Loucy (cell line): Measurements from ENCODE around the gene LRRK1.

Experiments used
- H2AFZ ChIP-seq: fragments of 200-600 bp; sonication (generic); 2 replicates; pipeline ENCODE4 v1.6.0; 2016; ENCODE audit warnings: antibody characterized with exemption, mild to moderate bottlenecking, low read length, moderate library complexity
- H3F3A ChIP-seq: fragments of 200-600 bp; 2 replicates; pipeline ENCODE4 v1.6.0; 2016; ENCODE audit warnings: antibody characterized with exemption, low read depth, mild to moderate bottlenecking
- H3K27me3 ChIP-seq: fragments of 200-600 bp; sonication (generic); 2 replicates; pipeline ENCODE4 v1.6.1; 2014; ENCODE audit warnings: low read length, mild to moderate bottlenecking; ENCODE audit not compliant: insufficient read depth, poor library complexity, severe bottlenecking
- H3K36me3 ChIP-seq: fragments of 200-600 bp; sonication (generic); 2 replicates; pipeline ENCODE4 v1.6.1; 2016; ENCODE audit warnings: low read length; ENCODE audit not compliant: insufficient read depth
- H3K4me1 ChIP-seq: fragments of 200-600 bp; sonication (generic); 2 replicates; pipeline ENCODE4 v1.5.1; 2014; ENCODE audit warnings: low read length, mild to moderate bottlenecking; ENCODE audit not compliant: insufficient read depth, poor library complexity, severe bottlenecking
- H3K4me2 ChIP-seq: fragments of 200-600 bp; sonication (generic); 2 replicates; pipeline ENCODE4 v1.6.0; 2014; ENCODE audit warnings: antibody characterized with exemption, low read length, low read depth, mild to moderate bottlenecking; ENCODE audit not compliant: poor library complexity, severe bottlenecking
- H3K4me3 ChIP-seq: fragments of 200-600 bp; sonication (generic); 2 replicates; pipeline ENCODE4 v1.5.1; 2014; ENCODE audit warnings: low read length, mild to moderate bottlenecking, mixed read lengths; ENCODE audit not compliant: poor library complexity, severe bottlenecking
- H3K79me2 ChIP-seq: fragments of 200-600 bp; sonication (generic); 2 replicates; pipeline ENCODE4 v1.6.1; 2014; ENCODE audit warnings: low read length; ENCODE audit not compliant: insufficient read depth
- H3K9ac ChIP-seq: fragments of 200-600 bp; sonication (generic); 2 replicates; pipeline ENCODE4 v1.6.0; 2014; ENCODE audit warnings: mild to moderate bottlenecking, low read depth, low read length, moderate library complexity; ENCODE audit not compliant: poor library complexity, severe bottlenecking
- H3K9me2 ChIP-seq: fragments of 200-600 bp; sonication (generic); replicated peaks from 2 replicates; pipeline ENCODE4 v1.6.1; 2016; ENCODE audit warnings: low read depth, low read length, mixed read lengths
- H3K9me3 ChIP-seq: fragments of 200-600 bp; sonication (generic); 2 replicates; pipeline ENCODE4 v1.6.1; 2014; ENCODE audit warnings: mild to moderate bottlenecking, antibody characterized with exemption, low read length, low read depth; ENCODE audit not compliant: insufficient read depth
- H4K20me1 ChIP-seq: fragments of 200-600 bp; sonication (generic); 2 replicates; pipeline ENCODE4 v1.6.0; 2014; ENCODE audit warnings: antibody characterized with exemption, low read length, mild to moderate bottlenecking; ENCODE audit not compliant: insufficient read depth, poor library complexity, severe bottlenecking
- CTCF ChIP-seq: fragments of 200-600 bp; sonication (generic); conservative IDR thresholded peaks from 2 replicates; pipeline ENCODE4 v1.5.1; 2014; ENCODE audit warnings: mild to moderate bottlenecking, antibody characterized with exemption, low read length
- EZH2phosphoT487 ChIP-seq: fragments of 200-600 bp; IDR thresholded peaks from 2 replicates; pipeline ENCODE4 v1.6.1; 2018; ENCODE audit warnings: antibody characterized with exemption, mild to moderate bottlenecking, moderate library complexity, borderline replicate concordance

LRRK1 gene

DNA sequence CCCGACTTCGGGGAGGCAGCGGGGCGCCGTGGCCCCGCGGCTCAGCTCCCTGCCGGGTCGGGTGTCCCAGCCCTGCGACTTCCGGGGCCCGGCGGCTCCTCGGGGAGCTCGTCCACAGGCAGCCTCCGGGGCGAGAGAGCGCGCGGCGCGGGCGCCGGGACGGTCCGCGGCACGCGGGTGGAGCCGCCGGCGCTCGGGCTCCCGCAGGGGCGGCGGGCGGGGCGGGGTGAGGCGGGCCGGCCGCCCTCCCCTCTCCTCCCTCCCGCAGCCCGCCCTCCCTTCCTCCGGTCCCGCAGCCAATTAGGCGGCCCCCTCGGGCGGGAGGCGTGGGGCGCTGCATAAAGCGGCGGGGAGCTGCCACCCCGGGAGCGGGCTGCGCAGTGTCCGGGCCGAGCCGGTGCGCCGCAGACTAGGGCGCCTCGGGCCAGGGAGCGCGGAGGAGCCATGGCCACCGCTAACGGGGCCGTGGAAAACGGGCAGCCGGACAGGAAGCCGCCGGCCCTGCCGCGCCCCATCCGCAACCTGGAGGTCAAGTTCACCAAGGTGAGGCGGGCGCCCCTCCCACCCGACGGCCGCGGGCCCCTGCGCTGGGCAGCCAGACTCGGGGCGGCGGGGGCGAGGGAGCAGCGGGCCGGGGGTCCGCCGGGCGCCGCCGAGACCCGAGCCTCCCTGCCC, 39.6 kb upstream of the LRRK1 start, which contains the start of gene ALDH1A3:
ALDH1A3 (plus strand) TSS at position 368 of the 675 bp plus-strand sequence; CDS start at position 445, 77 bp downstream.
- H3K9ac ChIP-seq, result no peak within 1 kb of the TSS
- H3K79me2 ChIP-seq, result no peaks in the 10 kb centered on the region
- H3K4me1 ChIP-seq, result no peaks in the 10 kb centered on the region
- no peak within 1 kb of the TSS for H2AFZ ChIP-seq
- TF ChIP-seq EZH2phosphoT487 (no peak), CTCF (no peak)
- no peaks in the 10 kb centered on the region for H4K20me1 ChIP-seq
- H3K27me3 ChIP-seq, result no peaks in the 10 kb centered on the region
- no peaks in the 10 kb centered on the region for H3F3A ChIP-seq
- H3K9me2 ChIP-seq, result no peaks in the 10 kb centered on the region
- H3K4me3 ChIP-seq, result no peak within 1 kb of the TSS
- H3K36me3 ChIP-seq, result no peaks in the 10 kb centered on the region
- H3K4me2 ChIP-seq, result no peak within 1 kb of the TSS
- no peaks in the 10 kb centered on the region for H3K9me3 ChIP-seq

DNA sequence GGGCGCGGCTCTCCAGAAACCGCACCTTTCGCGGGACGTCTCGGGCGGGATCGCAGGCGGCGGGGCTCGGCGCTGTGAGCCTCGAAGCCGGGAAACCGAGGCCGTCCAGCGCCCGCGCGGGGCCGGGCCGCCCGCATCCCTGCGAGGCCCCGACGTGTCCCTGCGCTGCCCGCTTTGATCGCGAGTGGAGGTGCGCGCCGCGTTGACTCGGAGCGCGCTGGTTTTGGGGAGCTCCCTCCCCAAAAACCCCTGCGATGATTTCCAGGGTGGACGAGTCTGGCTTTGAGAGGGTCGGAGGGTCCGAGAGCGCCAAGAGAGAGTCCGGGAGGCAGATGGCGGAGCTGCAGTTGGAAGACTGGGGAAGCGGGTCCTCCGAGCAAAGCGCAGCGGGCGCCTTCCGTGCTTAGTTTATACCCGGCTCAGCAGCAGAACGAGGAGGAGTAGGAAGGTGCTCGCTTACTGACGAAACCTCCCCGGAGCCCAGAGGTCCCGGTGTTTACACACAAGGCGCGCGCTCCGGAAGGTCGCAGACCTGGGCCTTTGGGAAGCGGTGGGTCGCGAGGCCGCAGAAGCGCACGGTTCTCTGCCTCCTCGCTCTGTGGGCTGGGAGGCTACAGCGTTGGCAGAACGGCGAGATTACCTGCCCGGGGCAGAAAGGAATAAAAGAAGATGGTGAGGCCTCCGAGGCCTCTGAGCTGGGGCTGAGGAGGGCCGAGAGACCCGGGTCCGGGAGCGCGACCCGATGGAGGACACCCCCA, 38.8 kb upstream of the LRRK1 start:
- no peaks in the 10 kb centered on the region for H3K4me1 ChIP-seq
- TF ChIP-seq EZH2phosphoT487, result no peak
- H3K9me3 ChIP-seq, result no peaks in the 10 kb centered on the region
- no peak overlapping the region for H3K4me3 ChIP-seq
- H3K27me3 ChIP-seq, result no peaks in the 10 kb centered on the region
- no peak overlapping the region for H2AFZ ChIP-seq
- no peak overlapping the region for H3K9ac ChIP-seq
- H3F3A ChIP-seq, result no peaks in the 10 kb centered on the region
- H3K36me3 ChIP-seq, result no peaks in the 10 kb centered on the region
- no peak overlapping the region for H3K4me2 ChIP-seq
- H3K9me2 ChIP-seq, result no peaks in the 10 kb centered on the region
- H3K79me2 ChIP-seq, result no peaks in the 10 kb centered on the region
- H4K20me1 ChIP-seq, result no peaks in the 10 kb centered on the region

GRCh38 chr15:100880897-100881242, 38.3 kb upstream of the LRRK1 start:
- H3K27me3 ChIP-seq, result peaks cover 2% of the 10 kb centered on the region

More at GRCh38 chr15:100880897-100881242, 38.3 kb upstream of the LRRK1 start:
- no peak overlapping the region for H3K9ac ChIP-seq
- H3K9me2 ChIP-seq, result no peaks in the 10 kb centered on the region
- no peak overlapping the region for H2AFZ ChIP-seq
- H4K20me1 ChIP-seq, result no peaks in the 10 kb centered on the region
- H3K79me2 ChIP-seq, result no peaks in the 10 kb centered on the region
- no peaks in the 10 kb centered on the region for H3K4me1 ChIP-seq
- H3F3A ChIP-seq, result no peaks in the 10 kb centered on the region
- no peaks in the 10 kb centered on the region for H3K36me3 ChIP-seq
- no peak overlapping the region for H3K4me2 ChIP-seq
- no peak for TF ChIP-seq CTCF
- no peak for TF ChIP-seq EZH2phosphoT487
- no peaks in the 10 kb centered on the region for H3K9me3 ChIP-seq
- H3K4me3 ChIP-seq, result no peak overlapping the region
